MCF 10A (cell line): Measurements from ENCODE around the gene CCDC78. TPM values are rescaled to one million over a fixed set of nuclear protein-coding genes. Genes with fewer than 3 reads are reported as not detected.

Experiments used
- BruUV-seq: library from RNA; stranded (reverse); fragments of 400-500 nt; replicated peaks from 2 replicates; lab custom pipeline; 2021; lab: Mats Ljungman, UMichigan
- CTCF ChIA-PET: fragments of 300-600 bp; sonication (Branson Sonifier 250); formaldehyde crosslinking; extraction: SDS; loops from one replicate; lab custom pipeline; 2021; ENCODE audit warnings: antibody characterized with exemption, inconsistent platforms; lab: Yijun Ruan, JAX
- POLR2A ChIA-PET: fragments of 300-600, 350-650 bp; sonication (Branson Sonifier 250); formaldehyde crosslinking; extraction: SDS; loops from one replicate; lab custom pipeline; 2020; ENCODE audit warnings: antibody characterized with exemption, inconsistent platforms; lab: Yijun Ruan, JAX
- DNase-seq: peaks from one replicate; pipeline ENCODE4 v3.0.0-alpha.2; 2018; ENCODE audit not compliant: unreplicated experiment
- H3K27ac Mint-ChIP-seq: one replicate; pipeline ENCODE4 v1.8.0; 2022; ENCODE audit warnings: mild to moderate bottlenecking, low read depth, mixed read lengths; ENCODE audit not compliant: unreplicated experiment
- H3K27me3 Mint-ChIP-seq: one replicate; pipeline ENCODE4 v1.8.0; 2022; ENCODE audit warnings: mixed read lengths; ENCODE audit not compliant: insufficient read depth, unreplicated experiment
- H3K36me3 Mint-ChIP-seq: one replicate; pipeline ENCODE4 v1.8.0; 2022; ENCODE audit warnings: mild to moderate bottlenecking, moderate library complexity, mixed read lengths; ENCODE audit not compliant: insufficient read depth, unreplicated experiment
- H3K4me1 Mint-ChIP-seq: one replicate; pipeline ENCODE4 v1.8.0; 2022; ENCODE audit warnings: mixed read lengths; ENCODE audit not compliant: insufficient read depth, unreplicated experiment
- H3K4me3 Mint-ChIP-seq: one replicate; pipeline ENCODE4 v1.8.0; 2022; ENCODE audit warnings: mild to moderate bottlenecking, moderate library complexity, mixed read lengths; ENCODE audit not compliant: unreplicated experiment
- H3K9me3 Mint-ChIP-seq: one replicate; pipeline ENCODE4 v1.8.0; 2022; ENCODE audit warnings: mixed read lengths; ENCODE audit not compliant: unreplicated experiment
- intact Hi-C: fragments of 100-400 bp; cut with micrococcal nuclease; formaldehyde crosslinking; loops from 2 replicates; pipeline ENCODE4 v1.14.1; 2022
- total RNA-seq: library from RNA; stranded (reverse); gene quantifications from 2 replicates; pipeline ENCODE4 v1.2.3, GENCODE V29; 2022
- TF ChIP-seq, protein P1 (sequence below): fragments of 200-600 bp; IDR thresholded peaks from one replicate; pipeline ENCODE4 v1.8.0; 2022; ENCODE audit warnings: antibody characterized with exemption, mild to moderate bottlenecking; ENCODE audit not compliant: unreplicated experiment

The CCDC78 gene
- total RNA-seq, 1 experiment from 2014 or later, result 6.0 TPM

DNA sequence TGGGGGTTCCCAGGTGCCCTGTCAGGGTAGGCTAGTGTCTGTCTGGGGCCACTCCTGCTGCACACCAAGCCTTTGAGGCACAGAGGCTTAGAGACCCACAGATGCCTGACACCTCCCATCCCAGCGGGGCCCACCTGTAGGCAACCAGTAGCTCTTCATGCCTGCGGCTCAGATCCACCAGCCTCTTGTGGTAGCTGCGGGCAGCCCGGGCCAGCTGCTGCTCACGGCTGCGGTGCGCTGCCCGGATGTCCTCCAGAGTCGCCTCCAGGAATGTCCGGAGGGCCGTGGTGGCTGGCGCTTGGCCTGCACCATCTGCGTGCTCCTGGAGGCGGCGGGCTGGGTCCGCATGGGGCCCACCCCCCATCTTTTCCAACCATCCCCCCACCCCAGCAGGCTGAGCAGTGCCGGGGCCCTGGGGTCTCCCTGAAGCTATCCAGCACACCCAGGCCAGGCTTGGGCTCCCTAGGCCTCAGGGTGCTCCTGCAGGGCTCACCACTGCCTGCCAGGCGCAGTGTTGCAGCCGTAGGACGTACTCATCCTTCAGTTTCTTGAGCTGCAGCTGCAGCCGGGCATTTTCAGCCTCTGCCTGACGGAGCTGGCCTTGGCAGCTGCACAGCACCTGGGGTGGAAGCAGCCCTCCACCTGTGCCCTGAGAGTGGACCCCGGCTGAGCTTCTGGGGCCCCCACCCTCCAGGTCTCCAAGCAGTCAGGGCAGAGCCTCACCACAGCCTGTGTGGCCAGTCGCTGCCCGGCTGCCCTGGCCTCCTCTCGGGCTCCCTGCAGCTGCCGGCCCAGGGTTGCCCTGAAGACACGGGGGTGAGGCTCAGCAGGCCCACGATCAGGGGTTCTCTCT lies 1.8 kb downstream of the CCDC78 start:
- peaks cover 38% of the 10 kb centered on the region for H3K36me3 Mint-ChIP-seq
- POLR2A ChIA-PET, result interaction anchor here (0.6 to 9.6 kb wide), 9 partner anchors 11 to 656 kb away, joined by 3 to 124 read pairs (median 6); partner anchors contain the start of genes CIAO3, METRN, METTL26 and STUB1
- TF ChIP-seq, protein P1, sequence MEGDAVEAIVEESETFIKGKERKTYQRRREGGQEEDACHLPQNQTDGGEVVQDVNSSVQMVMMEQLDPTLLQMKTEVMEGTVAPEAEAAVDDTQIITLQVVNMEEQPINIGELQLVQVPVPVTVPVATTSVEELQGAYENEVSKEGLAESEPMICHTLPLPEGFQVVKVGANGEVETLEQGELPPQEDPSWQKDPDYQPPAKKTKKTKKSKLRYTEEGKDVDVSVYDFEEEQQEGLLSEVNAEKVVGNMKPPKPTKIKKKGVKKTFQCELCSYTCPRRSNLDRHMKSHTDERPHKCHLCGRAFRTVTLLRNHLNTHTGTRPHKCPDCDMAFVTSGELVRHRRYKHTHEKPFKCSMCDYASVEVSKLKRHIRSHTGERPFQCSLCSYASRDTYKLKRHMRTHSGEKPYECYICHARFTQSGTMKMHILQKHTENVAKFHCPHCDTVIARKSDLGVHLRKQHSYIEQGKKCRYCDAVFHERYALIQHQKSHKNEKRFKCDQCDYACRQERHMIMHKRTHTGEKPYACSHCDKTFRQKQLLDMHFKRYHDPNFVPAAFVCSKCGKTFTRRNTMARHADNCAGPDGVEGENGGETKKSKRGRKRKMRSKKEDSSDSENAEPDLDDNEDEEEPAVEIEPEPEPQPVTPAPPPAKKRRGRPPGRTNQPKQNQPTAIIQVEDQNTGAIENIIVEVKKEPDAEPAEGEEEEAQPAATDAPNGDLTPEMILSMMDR, result no peak
- intact Hi-C loops, result loop anchor here (5.0 kb wide), 1 partner anchor 63 kb away; the partner anchor contains the start of genes CHTF18 and RPUSD1
- BruUV-seq, result no TSS peak
- CTCF ChIA-PET, result interaction anchor here (0.7 to 2.3 kb wide), 4 partner anchors 12 to 60 kb away, joined by 3 to 9 read pairs (median 5); no protein-coding TSS in a partner anchor
- H3K4me3 Mint-ChIP-seq, result no peak overlapping the region
- H3K27ac Mint-ChIP-seq, result no peak overlapping the region
- no peaks in the 10 kb centered on the region for H3K27me3 Mint-ChIP-seq
- H3K9me3 Mint-ChIP-seq, result no peaks in the 10 kb centered on the region
- no peaks in the 10 kb centered on the region for H3K4me1 Mint-ChIP-seq
- no peak for DNase-seq

DNA sequence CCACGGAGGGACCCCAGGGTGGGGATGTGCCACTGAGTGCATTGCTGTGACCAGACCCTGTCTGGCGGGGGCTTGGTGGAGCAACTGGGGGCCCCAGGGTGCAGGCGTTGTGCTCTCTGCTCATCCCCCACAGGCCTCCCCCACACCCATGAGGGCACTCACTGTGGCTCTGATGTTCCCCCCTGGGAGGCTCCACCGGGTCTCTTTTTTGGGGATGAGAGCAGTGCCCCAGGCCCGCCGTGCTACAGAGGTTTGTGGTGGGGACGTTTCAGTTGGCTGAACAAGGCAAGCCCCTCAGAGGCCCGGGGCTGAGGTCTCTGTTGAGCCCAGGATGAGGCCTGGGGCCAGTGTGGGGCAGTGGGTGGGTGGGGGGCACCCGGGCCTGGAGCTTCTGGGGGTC lies 2.5 kb downstream of the CCDC78 start:
- Mint-ChIP-seq H3K9me3 (no peaks in the 10 kb centered on the region), H3K27me3 (no peaks in the 10 kb centered on the region), H3K27ac (no peak overlapping the region), H3K4me3 (no peak overlapping the region), H3K4me1 (peaks cover 7% of the 10 kb centered on the region), H3K36me3 (peaks cover 39% of the 10 kb centered on the region)
- TF ChIP-seq, protein P1, result no peak
- ChIA-PET CTCF (interaction anchor here (1.1 to 2.3 kb wide), 3 partner anchors 11 to 61 kb away, joined by 3 to 9 read pairs (median 7); no protein-coding TSS in a partner anchor), POLR2A (interaction anchor here (0.6 to 9.6 kb wide), 5 partner anchors 10 to 657 kb away, joined by 3 to 124 read pairs (median 6); partner anchors contain the start of genes METRN and STUB1)
- intact Hi-C loops, result no loop called here
- BruUV-seq, result no TSS peak
- no peak for DNase-seq

DNA sequence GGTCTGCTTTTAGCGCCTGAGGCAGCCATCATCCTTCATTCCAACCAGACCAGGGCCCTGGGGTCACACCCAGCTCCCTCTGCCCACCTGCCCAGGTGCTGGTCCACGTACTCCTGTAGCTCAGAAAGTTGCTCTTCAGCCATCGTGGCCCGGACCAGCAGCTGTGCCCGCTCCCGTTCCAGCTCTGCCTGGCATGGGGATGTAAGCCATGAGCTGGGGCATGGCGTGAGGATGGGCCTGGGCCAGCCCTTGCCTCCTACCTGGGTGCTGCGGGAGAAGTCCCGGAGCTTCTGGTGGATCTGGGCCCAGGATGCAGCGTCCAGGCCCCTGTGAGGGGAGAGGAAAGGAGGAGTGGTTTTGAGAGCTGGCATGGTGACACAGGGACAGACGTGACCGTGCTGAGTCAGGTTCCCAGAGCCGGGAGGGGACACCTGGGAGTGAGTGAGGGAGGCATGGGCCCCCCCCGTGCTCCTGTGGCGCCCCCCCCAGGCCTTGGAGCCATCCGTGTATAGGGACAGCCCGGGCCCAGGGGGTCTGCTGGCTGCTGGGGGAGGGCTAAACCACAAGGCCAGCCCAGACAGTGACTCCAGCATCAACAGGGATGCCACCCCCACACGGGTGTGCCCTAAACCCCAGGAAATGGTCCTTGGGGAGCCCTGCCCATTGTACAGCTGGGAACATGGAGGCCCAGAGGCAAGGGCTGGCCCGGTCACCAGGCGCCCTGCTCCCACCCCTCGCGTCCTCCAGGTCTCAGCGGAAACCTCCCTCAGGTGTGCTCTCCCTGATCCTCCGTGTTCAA lies 3.2 kb downstream of the CCDC78 start:
- BruUV-seq, result no TSS peak
- H3K4me1 Mint-ChIP-seq, result peaks cover 9% of the 10 kb centered on the region
- no peaks in the 10 kb centered on the region for H3K27me3 Mint-ChIP-seq
- peaks cover 38% of the 10 kb centered on the region for H3K36me3 Mint-ChIP-seq
- no peak overlapping the region for H3K27ac Mint-ChIP-seq
- H3K4me3 Mint-ChIP-seq, result no peak overlapping the region
- ChIA-PET CTCF (no interaction called here), POLR2A (interaction anchor here (0.7 to 9.6 kb wide), 5 partner anchors 9 to 65 kb away, joined by 3 to 124 read pairs (median 6); partner anchors contain the start of genes CHTF18, METRN, RPUSD1 and STUB1)
- intact Hi-C loops, result no loop called here
- TF ChIP-seq, protein P1, result no peak
- H3K9me3 Mint-ChIP-seq, result no peaks in the 10 kb centered on the region
- no peak for DNase-seq
